GM12878 (cell line): ENCODE data around the gene LRRC70. TPM values are rescaled to one million over a fixed set of nuclear protein-coding genes. Genes with fewer than 3 reads are reported as not detected.

Experiments used
- ATAC-seq: fragments of 200-7000 bp; cut with Tn5 transposase; 3 replicates; pipeline ENCODE4 v1.9.1; 2020; ENCODE audit warnings: mild to moderate bottlenecking, moderate library complexity
- BruUV-seq: library from RNA; stranded (reverse); fragments of 400-500 nt; replicated peaks from 2 replicates; lab custom pipeline; 2021; lab: Mats Ljungman, UMichigan
- CTCF ChIA-PET: fragments of 300-600 bp; sonication (Branson Sonifier 250); formaldehyde crosslinking; extraction: SDS; loops from one replicate; lab custom pipeline; 2021; ENCODE audit warnings: inconsistent platforms; lab: Yijun Ruan, JAX
- POLR2A ChIA-PET: fragments of 350-600 bp; formaldehyde crosslinking; extraction: SDS; loops from one replicate; lab custom pipeline; 2021; ENCODE audit warnings: inconsistent platforms; lab: Charles Lee
- RAD21 ChIA-PET: fragments of 300-600 bp; sonication (Branson Sonifier 250); formaldehyde crosslinking; loops from one replicate; lab custom pipeline; 2023; ENCODE audit warnings: antibody characterized with exemption; ENCODE audit not compliant: unreplicated experiment; lab: Charles Lee
- SMC1A ChIA-PET: fragments of 300-600 bp; sonication (Branson Sonifier 250); formaldehyde crosslinking; loops from one replicate; lab custom pipeline; 2023; ENCODE audit not compliant: unreplicated experiment, uncharacterized antibody; lab: Charles Lee
- DNase-seq: peaks from one replicate; pipeline ENCODE4 v3.0.0-alpha.2; 2011; ENCODE audit warnings: low read depth, low spot score
- FAIRE-seq: peaks from 3 replicates; lab custom pipeline; 2011; peaks lifted over from hg19 to GRCh38; lab: Jason Lieb, UNC
- H2AFZ ChIP-seq: 2 replicates; pipeline ENCODE4 v1.6.0; 2011; ENCODE audit warnings: low read depth, low read length, control low read depth; ENCODE audit not compliant: control insufficient read depth
- H3K27ac ChIP-seq: 2 replicates; pipeline ENCODE4 v1.5.1; 2011; ENCODE audit warnings: control low read depth; ENCODE audit not compliant: control insufficient read depth, insufficient read depth
- H3K27me3 ChIP-seq, 2 experiments: replicated peaks in 1 of 2; 2 replicates each; pipeline versions ENCODE4 v1.6.0 to v1.6.1; 2011; ENCODE audit warnings: low read length in 1 of 2; ENCODE audit not compliant: control insufficient read depth in 2 of 2, insufficient read depth in 2 of 2
- H3K36me3 ChIP-seq, 2 experiments: 2 replicates each; pipeline ENCODE4 v1.5.1; 2011; ENCODE audit warnings: low read length in 1 of 2; ENCODE audit not compliant: control insufficient read depth in 2 of 2, insufficient read depth in 2 of 2
- H3K4me1 ChIP-seq: 2 replicates; pipeline ENCODE4 v1.6.1; 2011; ENCODE audit warnings: mild to moderate bottlenecking, low read length, moderate library complexity, mixed read lengths; ENCODE audit not compliant: control insufficient read depth, insufficient read depth
- H3K4me2 ChIP-seq: 2 replicates; pipeline ENCODE4 v1.6.0; 2011; ENCODE audit warnings: control low read depth; ENCODE audit not compliant: control insufficient read depth, insufficient read depth
- H3K4me3 ChIP-seq: fragments of 200-600 bp; sonication (generic); 2 replicates; pipeline ENCODE4 v1.5.1; 2016
- H3K79me2 ChIP-seq: 2 replicates; pipeline ENCODE4 v1.6.0; 2011; ENCODE audit warnings: low read length; ENCODE audit not compliant: control insufficient read depth, insufficient read depth
- H3K9ac ChIP-seq: 2 replicates; pipeline ENCODE4 v1.8.0; 2011; ENCODE audit warnings: low read length, control low read depth, mixed read lengths; ENCODE audit not compliant: control insufficient read depth, insufficient read depth
- H3K9me3 ChIP-seq: replicated peaks from 3 replicates; pipeline ENCODE4 v1.5.1; 2011; ENCODE audit warnings: mild to moderate bottlenecking, low read length; ENCODE audit not compliant: control insufficient read depth, insufficient read depth
- H4K20me1 ChIP-seq: 2 replicates; pipeline ENCODE4 v1.6.0; 2011; ENCODE audit not compliant: control insufficient read depth, insufficient read depth
- ATF7 ChIP-seq: fragments of 450-650 bp; IDR thresholded peaks from 2 replicates; pipeline ENCODE4 v1.6.1; 2016; ENCODE audit warnings: low read depth, mild to moderate bottlenecking
- PAX5 ChIP-seq: IDR thresholded peaks from 2 replicates; pipeline ENCODE4 v1.6.1; 2011; ENCODE audit warnings: low read depth, low read length, borderline replicate concordance
- REST ChIP-seq: IDR thresholded peaks from 2 replicates; pipeline ENCODE4 v1.6.1; 2012; ENCODE audit warnings: mild to moderate bottlenecking, low read depth, low read length
- TBL1XR1 ChIP-seq: IDR thresholded peaks from 2 replicates; pipeline ENCODE4 v1.6.1; 2012; ENCODE audit warnings: low read depth, low read length, improper control_type of control experiment
- WGBS: methylation state at CpG from one replicate; pipeline ENCODE4 v1.1.6; 2016; ENCODE audit warnings: low lambda C conversion rate; ENCODE audit not compliant: insufficient replicate concordance, insufficient coverage; ENCODE audit errors: missing lambda C conversion rate; 5-methylcytosine and 5-hydroxymethylcytosine counted together
- in situ Hi-C: fragments of 300-500 bp; cut with MboI; formaldehyde crosslinking; loops from 9 replicates; pipeline ENCODE4 v1.14.3; 2018; ENCODE audit warnings: mixed read lengths
- intact Hi-C: fragments of 100-400 bp; cut with micrococcal nuclease; formaldehyde crosslinking; loops from one replicate; pipeline ENCODE4 v1.14.2; 2022; ENCODE audit not compliant: unreplicated experiment
- polyA plus RNA-seq, 11 experiments: library from polyadenylated mRNA; depleted of rRNA in 4 of 11; unstranded in 6 of 11; stranded (reverse) in 5 of 11; fragments of >200 nt; fragmentation: Nextera tagmentation in 4 of 11; fragmentation: Illumina TruSeq in 1 of 11; extraction: Ambion mirVana in 4 of 11; extraction: Trizol in 1 of 11; gene quantifications; 1 replicate in 1 of 11; 2 replicates in 10 of 11; pipeline versions ENCODE4 v1.2.1 to v1.2.3, GENCODE V29; 2011 to 2016; ENCODE audit warnings: inconsistent platforms in 2 of 11, missing spikeins in 2 of 11, low read depth in 1 of 11
- total RNA-seq, 4 experiments: library from RNA; depleted of rRNA in 3 of 4; stranded (reverse); fragments of >200 nt in 3 of 4; fragmentation: Illumina TruSeq in 1 of 4; extraction: Trizol in 1 of 4; gene quantifications; 2 replicates each; pipeline versions ENCODE4 v1.2.1 to v1.2.3, GENCODE V29; 2013 to 2021
- TF ChIP-seq, protein P1 (sequence below): fragments of 450-650 bp; IDR thresholded peaks from 2 replicates; pipeline ENCODE4 v1.6.1; 2016; ENCODE audit warnings: mild to moderate bottlenecking

LRRC70 gene
- total and polyA plus RNA-seq, 10 of the 15 experiments (the other 5 are each of a cell fraction or from before 2014, with no cell fraction given): 0.35 to 1.5 (median 0.84) TPM

DNA sequence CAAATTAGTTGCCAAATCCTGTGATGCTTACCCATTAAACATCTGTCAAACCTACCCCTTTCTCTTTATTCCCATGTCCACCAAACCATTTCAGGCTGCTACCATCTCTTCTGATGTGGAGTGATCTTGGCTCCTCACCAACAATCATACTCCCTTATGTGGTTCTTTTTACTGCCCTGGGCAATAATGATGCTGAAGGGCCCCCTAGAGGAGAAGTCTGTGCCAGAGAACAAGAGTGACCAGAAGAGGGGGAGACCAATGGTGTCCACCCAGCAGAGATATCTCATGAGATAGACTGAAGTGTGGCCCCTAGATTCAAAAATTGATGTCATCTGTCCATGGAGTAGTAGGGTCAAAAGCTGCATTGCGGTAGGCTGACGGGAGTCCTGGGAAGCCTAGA lies 10.9 kb downstream of the LRRC70 start (continued):
- TF ChIP-seq REST: no peak
- TF ChIP-seq TBL1XR1: no peak
- TF ChIP-seq PAX5: no peak

- Histone ChIP-seq H2AFZ (no peak overlapping the region), H3K9ac (no peak overlapping the region), H4K20me1 (no peaks in the 10 kb centered on the region), H3K27me3 (no peaks in the 10 kb centered on the region), H3K4me1 (no peaks in the 10 kb centered on the region; the same call in 1 of the 2 replicates), H3K79me2 (no peaks in the 10 kb centered on the region), H3K4me3 (no peak overlapping the region), H3K9me3 (no peaks in the 10 kb centered on the region), H3K27ac (no peak overlapping the region), H3K4me2 (no peak overlapping the region), H3K36me3 (peaks cover 0 to 2% of the 10 kb centered on the region in 2 experiments; a peak in 2 of 4 replicates)
- FAIRE-seq (no peak), DNase-seq (no peak), ATAC-seq (no peak)
- POLR2A ChIA-PET: no interaction called here
- CTCF ChIA-PET: interaction anchor here (0.9 to 1.2 kb wide), 3 partner anchors 14 to 38 kb away, joined by 3 read pairs; no protein-coding TSS in a partner anchor
- intact Hi-C loops (no loop called here), in situ Hi-C loops (no loop called here)
- 89% methylated on average over 2 of the region's 2 CpGs for WGBS
- RAD21 ChIA-PET: no interaction called here
- TF ChIP-seq ATF7: no peak
- TF ChIP-seq, protein P1, sequence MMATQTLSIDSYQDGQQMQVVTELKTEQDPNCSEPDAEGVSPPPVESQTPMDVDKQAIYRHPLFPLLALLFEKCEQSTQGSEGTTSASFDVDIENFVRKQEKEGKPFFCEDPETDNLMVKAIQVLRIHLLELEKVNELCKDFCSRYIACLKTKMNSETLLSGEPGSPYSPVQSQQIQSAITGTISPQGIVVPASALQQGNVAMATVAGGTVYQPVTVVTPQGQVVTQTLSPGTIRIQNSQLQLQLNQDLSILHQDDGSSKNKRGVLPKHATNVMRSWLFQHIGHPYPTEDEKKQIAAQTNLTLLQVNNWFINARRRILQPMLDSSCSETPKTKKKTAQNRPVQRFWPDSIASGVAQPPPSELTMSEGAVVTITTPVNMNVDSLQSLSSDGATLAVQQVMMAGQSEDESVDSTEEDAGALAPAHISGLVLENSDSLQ: no peak
- BruUV-seq: no TSS peak
- SMC1A ChIA-PET: interaction anchor here (0.7 to 0.9 kb wide), 3 partner anchors 9 to 146 kb away, joined by 3 to 4 read pairs (median 3); no protein-coding TSS in a partner anchor
These were observed 11.8 kb downstream of the LRRC70 start for GRCh38 chr5:62590387-62590786.
